HEK293T (cell line): Measurements from ENCODE around the gene KCNQ5.

Source experiments
- CTCF ChIA-PET: fragments of 350-600 bp; formaldehyde crosslinking; extraction: SDS; loops from one replicate; lab custom pipeline; 2021; ENCODE audit warnings: antibody characterized with exemption, inconsistent platforms; lab: Yijun Ruan, JAX
- POLR2A ChIA-PET: fragments of 350-600 bp; formaldehyde crosslinking; extraction: SDS; loops from one replicate; lab custom pipeline; 2020; ENCODE audit warnings: antibody characterized with exemption, inconsistent platforms; lab: Yijun Ruan, JAX
- DNase-seq: peaks from one replicate; pipeline ENCODE4 v3.0.0; 2012; ENCODE audit warnings: mixed read lengths; ENCODE audit errors: extremely low spot score
- ARNT ChIP-seq: fragments of 450-650 bp; IDR thresholded peaks from 2 replicates; pipeline ENCODE4 v1.6.1; 2017; ENCODE audit warnings: mild to moderate bottlenecking
- BHLHE40 ChIP-seq: fragments of 450-650 bp; IDR thresholded peaks from 2 replicates; pipeline ENCODE4 v1.6.1; 2016; ENCODE audit warnings: mild to moderate bottlenecking, moderate library complexity, borderline replicate concordance
- CTBP1 ChIP-seq: fragments of 450-650 bp; IDR thresholded peaks from 2 replicates; pipeline ENCODE4 v1.6.1; 2016; ENCODE audit warnings: borderline replicate concordance
- ELF4 ChIP-seq: fragments of 450-650 bp; IDR thresholded peaks from 2 replicates; pipeline ENCODE4 v1.6.1; 2017; ENCODE audit warnings: antibody characterized with exemption
- FOXA1 ChIP-seq: fragments of 450-650 bp; IDR thresholded peaks from 2 replicates; pipeline ENCODE4 v1.6.1; 2016; ENCODE audit warnings: mild to moderate bottlenecking
- FOXK2 ChIP-seq: fragments of 450-650 bp; IDR thresholded peaks from 2 replicates; pipeline ENCODE4 v1.6.1; 2016; ENCODE audit warnings: mild to moderate bottlenecking
- FOXM1 ChIP-seq: fragments of 450-650 bp; IDR thresholded peaks from 2 replicates; pipeline ENCODE4 v1.6.1; 2017; ENCODE audit warnings: mild to moderate bottlenecking, borderline replicate concordance
- HDGF ChIP-seq: fragments of 450-650 bp; IDR thresholded peaks from 2 replicates; pipeline ENCODE4 v1.6.1; 2017; ENCODE audit warnings: antibody characterized with exemption, borderline replicate concordance
- L3MBTL2 ChIP-seq: fragments of 450-650 bp; conservative IDR thresholded peaks from 2 replicates; pipeline ENCODE4 v1.6.1; 2016; ENCODE audit warnings: mild to moderate bottlenecking
- LEF1 ChIP-seq: fragments of 450-650 bp; IDR thresholded peaks from 2 replicates; pipeline ENCODE4 v1.6.1; 2017; ENCODE audit warnings: mild to moderate bottlenecking, borderline replicate concordance
- NFRKB ChIP-seq: fragments of 450-650 bp; IDR thresholded peaks from 2 replicates; pipeline ENCODE4 v1.6.1; 2016; ENCODE audit warnings: mild to moderate bottlenecking, moderate library complexity
- SP1 ChIP-seq: fragments of 450-650 bp; IDR thresholded peaks from 2 replicates; pipeline ENCODE4 v1.6.1; 2017
- SUZ12 ChIP-seq: fragments of 450-650 bp; IDR thresholded peaks from 2 replicates; pipeline ENCODE4 v1.6.1; 2016; ENCODE audit warnings: mild to moderate bottlenecking
- TARDBP ChIP-seq: fragments of 450-650 bp; IDR thresholded peaks from 2 replicates; pipeline ENCODE4 v1.6.1; 2016
- ZNF384 ChIP-seq: fragments of 450-650 bp; IDR thresholded peaks from 2 replicates; pipeline ENCODE4 v1.6.1; 2016
- TF ChIP-seq, protein P1 (sequence below): fragments of 450-650 bp; IDR thresholded peaks from 2 replicates; pipeline ENCODE4 v1.6.1; 2016

Gene KCNQ5

DNA sequence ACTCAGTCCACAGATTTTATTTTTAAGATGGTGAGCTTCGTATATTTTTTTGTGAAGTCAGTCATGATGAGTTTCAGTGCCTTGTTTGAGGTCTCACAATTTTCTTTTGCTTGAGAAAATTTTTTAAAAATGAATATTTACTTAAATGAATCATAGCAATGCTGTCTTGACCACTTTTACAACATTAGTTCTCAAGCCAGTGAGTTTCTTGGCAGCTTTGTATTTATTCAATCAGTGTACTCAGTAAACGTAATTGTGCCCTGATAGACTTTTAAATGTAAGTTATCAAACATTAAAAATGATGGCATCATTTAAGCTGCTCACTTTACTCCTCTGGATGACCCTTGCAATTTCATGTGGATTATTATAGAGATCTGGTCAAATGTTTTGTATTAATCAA lies 342.1 kb downstream of the KCNQ5 start:
- CTCF ChIA-PET = no interaction called here
- POLR2A ChIA-PET = no interaction called here
- DNase-seq = no peak
- TF ChIP-seq LEF1 = no peak

GRCh38 chr6:72966628-72967280 lies 344.9 kb downstream of the KCNQ5 start:
- no peak for DNase-seq
- TF ChIP-seq NFRKB (no peak), LEF1 (no peak), FOXM1 (no peak), ELF4 (no peak), HDGF (no peak), BHLHE40 (no peak), FOXK2 (no peak)
- ChIA-PET CTCF (no interaction called here), POLR2A (no interaction called here)

DNA sequence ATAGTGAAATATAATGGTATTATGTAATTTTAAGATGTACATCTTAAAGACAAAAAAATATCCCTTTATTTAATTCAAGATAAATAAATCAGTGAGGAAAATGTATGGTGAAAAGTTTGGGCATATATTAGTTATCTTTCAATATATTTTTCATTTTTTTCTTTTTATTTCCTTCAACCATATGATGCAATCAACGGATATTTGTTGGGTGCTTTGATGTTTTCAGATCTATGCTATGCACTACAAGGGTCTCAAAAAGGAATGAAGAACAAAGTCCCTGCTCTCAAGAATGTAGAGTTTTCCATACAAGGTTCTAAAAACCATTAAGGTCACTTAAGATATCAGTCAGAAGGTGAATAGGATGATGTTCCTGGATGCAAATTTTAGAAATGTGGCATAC lies 345.5 kb downstream of the KCNQ5 start:
- POLR2A ChIA-PET = no interaction called here
- TF ChIP-seq TARDBP (no peak), SP1 (no peak), LEF1 (no peak), FOXA1 (no peak)
- CTCF ChIA-PET = no interaction called here
- DNase-seq = no peak

DNA sequence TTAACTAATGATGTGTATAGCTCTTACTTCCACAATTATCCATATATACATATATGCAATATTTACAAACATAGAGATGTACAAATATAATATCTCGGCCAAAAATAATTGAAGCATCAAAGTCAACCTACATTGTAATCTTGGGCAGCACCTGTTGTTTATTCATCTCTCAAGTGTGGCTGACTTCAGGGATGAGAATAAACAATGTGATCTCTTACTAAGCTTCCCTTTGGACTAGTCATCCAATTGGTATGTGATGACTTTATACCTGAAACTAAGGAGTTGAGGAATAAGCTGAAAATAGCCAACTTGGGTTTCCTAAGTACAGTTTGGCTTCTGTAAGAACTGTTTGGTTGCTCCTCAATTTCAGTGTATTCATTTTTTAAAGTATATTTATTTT lies 346.8 kb downstream of the KCNQ5 start:
- POLR2A ChIA-PET = no interaction called here
- TF ChIP-seq TARDBP (no peak), FOXA1 (no peak), SUZ12 (no peak), SP1 (no peak), FOXK2 (no peak)
- CTCF ChIA-PET = no interaction called here
- DNase-seq = no peak

- ChIA-PET CTCF (no interaction called here), POLR2A (no interaction called here)
- no peak for DNase-seq
These were observed 347.8 kb downstream of the KCNQ5 start for GRCh38 chr6:72969666-72970065.

GRCh38 chr6:72972579-72972978 lies 350.7 kb downstream of the KCNQ5 start:
- TF ChIP-seq, protein P1, sequence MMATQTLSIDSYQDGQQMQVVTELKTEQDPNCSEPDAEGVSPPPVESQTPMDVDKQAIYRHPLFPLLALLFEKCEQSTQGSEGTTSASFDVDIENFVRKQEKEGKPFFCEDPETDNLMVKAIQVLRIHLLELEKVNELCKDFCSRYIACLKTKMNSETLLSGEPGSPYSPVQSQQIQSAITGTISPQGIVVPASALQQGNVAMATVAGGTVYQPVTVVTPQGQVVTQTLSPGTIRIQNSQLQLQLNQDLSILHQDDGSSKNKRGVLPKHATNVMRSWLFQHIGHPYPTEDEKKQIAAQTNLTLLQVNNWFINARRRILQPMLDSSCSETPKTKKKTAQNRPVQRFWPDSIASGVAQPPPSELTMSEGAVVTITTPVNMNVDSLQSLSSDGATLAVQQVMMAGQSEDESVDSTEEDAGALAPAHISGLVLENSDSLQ = no peak
- TF ChIP-seq BHLHE40 (no peak), FOXM1 (no peak), CTBP1 (no peak), FOXK2 (no peak), ARNT (no peak), NFRKB (no peak), ELF4 (no peak), SUZ12 (no peak), TARDBP (no peak), ZNF384 (no peak)
- ChIA-PET POLR2A (no interaction called here), CTCF (no interaction called here)
- DNase-seq = no peak

More at GRCh38 chr6:72969666-72970065, 347.8 kb downstream of the KCNQ5 start:
- no peak for TF ChIP-seq SUZ12
- TF ChIP-seq ARNT = no peak
- no peak for TF ChIP-seq L3MBTL2
- TF ChIP-seq BHLHE40 = no peak
- TF ChIP-seq FOXM1 = no peak
- no peak for TF ChIP-seq SP1
- no peak for TF ChIP-seq CTBP1
- TF ChIP-seq HDGF = no peak

- DNase-seq = no peak
- ChIA-PET POLR2A (no interaction called here), CTCF (interaction anchor here (0.6 kb wide), 1 partner anchor 50 kb away, joined by 3 read pairs; no protein-coding TSS in a partner anchor)
- TF ChIP-seq FOXK2 = no peak
- TF ChIP-seq SUZ12 = no peak
- no peak for TF ChIP-seq BHLHE40
- TF ChIP-seq L3MBTL2 = no peak
- TF ChIP-seq NFRKB = no peak
These were observed 352.4 kb downstream of the KCNQ5 start for GRCh38 chr6:72974276-72974675.

DNA sequence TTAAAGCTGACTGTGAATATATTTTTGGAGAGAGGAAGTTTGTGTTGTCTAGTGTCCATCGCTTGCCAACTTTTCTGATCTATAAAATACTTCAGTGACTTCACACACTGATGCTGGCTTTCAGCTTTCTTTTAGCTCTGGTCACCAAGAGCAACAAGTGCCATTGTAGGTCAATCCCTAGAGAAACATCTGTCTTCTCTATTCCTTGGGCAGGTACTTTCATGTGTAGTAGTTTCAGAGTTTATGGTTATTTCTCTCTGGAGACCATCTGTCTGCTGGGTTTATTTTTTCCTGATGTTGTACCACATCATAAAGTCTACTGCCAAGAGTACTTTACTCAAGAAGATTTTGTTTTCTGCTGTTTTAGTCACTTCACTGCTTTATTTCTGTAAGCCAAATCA lies 353.5 kb downstream of the KCNQ5 start:
- CTCF ChIA-PET = interaction anchor here (0.6 to 0.7 kb wide), 2 partner anchors 14 to 597 kb away, joined by 3 to 4 read pairs; no protein-coding TSS in a partner anchor
- TF ChIP-seq SP1 = no peak
- TF ChIP-seq CTBP1 = no peak
- no peak for TF ChIP-seq FOXM1
- TF ChIP-seq ELF4 = no peak
- TF ChIP-seq FOXA1 = no peak
- no peak for TF ChIP-seq ZNF384
- no peak for TF ChIP-seq ARNT
- TF ChIP-seq FOXK2 = no peak
- no peak for TF ChIP-seq L3MBTL2
- no peak for TF ChIP-seq NFRKB
- TF ChIP-seq, protein P1 = no peak
- TF ChIP-seq TARDBP = no peak
- no peak for TF ChIP-seq SUZ12
- TF ChIP-seq LEF1 = no peak
- TF ChIP-seq BHLHE40 = no peak
- no peak for TF ChIP-seq HDGF
- POLR2A ChIA-PET = no interaction called here
- DNase-seq = no peak
